ENCODE measurements around the gene CYP3A7.
"Not testable (repeated sequence)": the region's sequence is repeated elsewhere in the genome, so short reads cannot be mapped to it uniquely, and the experiment has no call there.

CYP3A7 gene

DNA sequence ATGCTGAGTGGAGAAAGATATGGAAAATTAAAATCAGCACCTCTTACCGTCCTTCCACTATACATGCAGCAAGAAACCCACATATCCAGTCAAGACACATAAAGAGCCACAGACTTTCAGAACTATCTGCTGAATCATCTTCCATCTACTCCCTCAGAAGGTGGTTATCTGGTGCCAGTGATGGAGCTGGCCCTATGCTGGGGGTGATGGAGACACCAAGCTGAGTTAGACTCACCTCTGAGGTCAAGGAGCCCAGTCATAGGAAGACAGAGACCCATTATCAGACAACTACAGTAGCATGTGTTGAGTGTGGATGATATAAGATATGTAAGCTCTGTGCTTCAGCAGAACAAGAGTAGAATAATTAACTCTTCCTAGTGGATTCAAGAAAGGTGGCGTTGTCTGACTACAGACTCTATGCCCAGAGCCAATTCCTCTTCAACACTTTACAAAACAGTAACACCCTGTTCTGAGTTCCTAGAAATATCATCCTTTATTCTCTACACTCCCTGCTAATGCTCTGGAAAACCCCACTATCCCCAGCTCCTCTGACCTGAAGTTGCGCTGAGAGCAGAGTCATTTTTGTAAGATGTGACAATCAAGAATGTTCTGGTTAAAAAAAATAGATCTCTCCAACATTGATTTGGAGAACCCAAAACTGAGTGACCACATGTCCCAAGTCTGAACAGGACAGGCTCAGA lies 69.5 kb downstream of the CYP3A7 start:
- DNase-seq: peak in 2 of 3 donors; percentile 15 to 17

DNA sequence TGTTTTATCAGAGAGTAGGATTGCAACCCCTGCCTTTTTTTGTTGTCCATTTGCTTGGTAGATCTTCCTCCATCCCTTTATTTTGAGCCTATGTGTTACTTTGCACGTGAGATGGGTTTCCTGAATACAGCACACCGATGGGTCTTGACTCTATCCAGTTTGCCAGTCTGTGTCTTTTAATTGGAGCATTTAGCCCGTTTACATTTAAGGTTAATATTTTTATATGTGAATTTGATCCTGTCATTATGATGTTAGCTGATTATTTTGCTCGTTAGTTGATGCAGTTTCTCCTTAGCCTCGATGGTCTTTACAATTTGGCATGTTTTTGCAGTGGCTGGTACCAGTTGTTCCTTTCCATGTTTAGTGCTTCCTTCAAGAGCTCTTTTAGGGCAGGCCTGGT lies 77.1 kb downstream of the CYP3A7 start:
- not testable (repeated sequence) for DNase-seq

Measured in suppressor macrophage treated with lipopolysaccharide for 1 hour (primary cell).